Subcutaneous abdominal adipose tissue (tissue), 5 donors: Measurements from ENCODE around the gene TRDN.

ENCODE experiments used
- H3K27ac ChIP-seq: one replicate; pipeline ENCODE4 v1.7.0; 2013; ENCODE audit warnings: low read depth, mild to moderate bottlenecking, inconsistent platforms, low read length, moderate library complexity
- H3K27me3 ChIP-seq, 5 donors: one replicate each; pipeline ENCODE4 v1.7.0; 2013; ENCODE audit warnings: low read length in 5 of 5, inconsistent platforms in 1 of 5; ENCODE audit not compliant: control insufficient read depth in 5 of 5, insufficient read depth in 4 of 5
- H3K36me3 ChIP-seq, 5 donors: one replicate each; pipeline ENCODE4 v1.7.0; 2013; ENCODE audit warnings: low read length in 5 of 5; ENCODE audit not compliant: control insufficient read depth in 5 of 5, insufficient read depth in 5 of 5
- H3K4me1 ChIP-seq, 5 donors: one replicate each; pipeline ENCODE4 v1.7.0; 2013; ENCODE audit warnings: low read length in 5 of 5, mild to moderate bottlenecking in 3 of 5, moderate library complexity in 1 of 5; ENCODE audit not compliant: control insufficient read depth in 5 of 5, insufficient read depth in 5 of 5
- H3K4me3 ChIP-seq, 5 donors: one replicate each; pipeline ENCODE4 v1.7.0; 2013; ENCODE audit warnings: low read length in 5 of 5, low read depth in 1 of 5
- H3K9ac ChIP-seq, 5 donors: one replicate each; pipeline ENCODE4 v1.7.0; 2013; ENCODE audit warnings: low read length in 5 of 5, mild to moderate bottlenecking in 4 of 5, moderate library complexity in 3 of 5
- H3K9me3 ChIP-seq, 5 donors: one replicate each; pipeline ENCODE4 v1.7.0; 2013; ENCODE audit warnings: low read length in 5 of 5; ENCODE audit not compliant: control insufficient read depth in 5 of 5
- donor health status: healthy.
- donor health status: healthy.
- donor health status: healthy.
- donor health status: healthy.
- donor health status: healthy.

The TRDN gene

GRCh38 chr6:123182998-123183397, 453.8 kb downstream of the TRDN start:
- no peaks in the 10 kb centered on the region for H3K27me3 ChIP-seq
- no peaks in the 10 kb centered on the region for H3K4me1 ChIP-seq

GRCh38 chr6:123176706-123177105, 460.0 kb downstream of the TRDN start:
- Histone ChIP-seq H3K27me3 (no peaks in the 10 kb centered on the region), H3K4me3 (no peak overlapping the region), H3K9ac (no peak overlapping the region), H3K9me3 (no peaks in the 10 kb centered on the region), H3K36me3 (no peaks in the 10 kb centered on the region), H3K4me1 (no peaks in the 10 kb centered on the region), H3K27ac (no peak overlapping the region)

More at GRCh38 chr6:123182998-123183397, 453.8 kb downstream of the TRDN start:
- no peaks in the 10 kb centered on the region for H3K36me3 ChIP-seq
- H3K9me3 ChIP-seq, result peaks cover 0 to 12% (median 4%) of the 10 kb centered on the region in 5 donors
- no peak overlapping the region for H3K9ac ChIP-seq
- no peak overlapping the region for H3K4me3 ChIP-seq
- H3K27ac ChIP-seq, result no peak overlapping the region

DNA sequence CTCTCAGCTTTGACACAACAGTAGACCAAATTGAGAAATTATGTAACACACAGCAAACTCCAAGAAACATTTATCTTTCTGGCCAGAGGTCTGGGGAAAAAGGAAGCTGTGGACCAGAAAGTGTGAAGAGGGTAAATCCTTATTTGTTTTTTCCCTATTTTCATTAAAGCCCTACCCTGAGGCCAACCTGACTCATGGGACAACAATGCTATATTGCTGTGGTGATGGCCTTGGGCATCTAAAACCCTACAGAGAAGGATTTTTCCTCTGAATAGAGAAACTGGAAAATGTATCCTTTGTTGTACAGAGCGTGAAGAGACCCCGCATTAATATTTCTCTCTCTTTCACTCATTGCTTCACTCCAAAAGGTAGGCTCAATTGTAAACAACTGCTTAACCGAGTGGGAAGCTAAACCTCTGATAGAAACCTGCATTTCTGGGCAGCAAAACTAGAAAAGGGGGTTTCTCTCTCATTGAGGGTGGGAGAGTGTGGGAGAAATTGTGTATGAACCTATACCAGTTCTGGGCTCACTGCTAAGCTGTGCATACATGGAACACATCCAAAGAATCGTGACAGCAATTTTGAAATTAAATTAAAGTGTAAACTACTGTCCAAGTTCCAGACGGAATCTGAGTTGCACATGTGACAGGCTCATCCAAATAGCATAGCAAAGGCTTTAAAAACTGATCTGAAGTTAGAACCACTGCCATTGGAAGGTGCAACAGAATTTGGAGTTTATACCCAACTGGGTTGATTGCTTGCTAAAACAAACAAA, 465.2 kb downstream of the TRDN start:
- Histone ChIP-seq H3K9me3 (no peaks in the 10 kb centered on the region), H3K27me3 (no peaks in the 10 kb centered on the region), H3K9ac (no peak overlapping the region), H3K4me1 (no peaks in the 10 kb centered on the region), H3K4me3 (no peak overlapping the region), H3K36me3 (no peaks in the 10 kb centered on the region), H3K27ac (no peak overlapping the region)

- H3K4me1 ChIP-seq, result no peaks in the 10 kb centered on the region
- no peaks in the 10 kb centered on the region for H3K36me3 ChIP-seq
- no peak overlapping the region for H3K9ac ChIP-seq
- no peaks in the 10 kb centered on the region for H3K9me3 ChIP-seq
- H3K27ac ChIP-seq, result no peak overlapping the region
- no peak overlapping the region for H3K4me3 ChIP-seq
- no peaks in the 10 kb centered on the region for H3K27me3 ChIP-seq
Measured at GRCh38 chr6:123169774-123170095, 467.0 kb downstream of the TRDN start.

- no peaks in the 10 kb centered on the region for H3K9me3 ChIP-seq
- no peaks in the 10 kb centered on the region for H3K4me1 ChIP-seq
- H3K27ac ChIP-seq, result no peak overlapping the region
- H3K9ac ChIP-seq, result no peak overlapping the region
- H3K36me3 ChIP-seq, result no peaks in the 10 kb centered on the region
- H3K27me3 ChIP-seq, result no peaks in the 10 kb centered on the region
- H3K4me3 ChIP-seq, result no peak overlapping the region
Measured at GRCh38 chr6:123168892-123169773, 467.6 kb downstream of the TRDN start.

GRCh38 chr6:123168466-123168865, 468.3 kb downstream of the TRDN start:
- H3K36me3 ChIP-seq, result no peaks in the 10 kb centered on the region
- no peak overlapping the region for H3K9ac ChIP-seq
- no peaks in the 10 kb centered on the region for H3K9me3 ChIP-seq
- no peak overlapping the region for H3K4me3 ChIP-seq
- H3K27me3 ChIP-seq, result no peaks in the 10 kb centered on the region
- H3K27ac ChIP-seq, result no peak overlapping the region
- H3K4me1 ChIP-seq, result no peaks in the 10 kb centered on the region
